ENCODE data around the gene PNRC2. TPM values are rescaled to one million over a fixed set of nuclear protein-coding genes. Genes with fewer than 3 reads are reported as not detected.

Gene PNRC2
- total and polyA plus RNA-seq, 2 of the 13 experiments (the other 11 are each of a cell fraction or from before 2014, with no cell fraction given): 74.9 to 97.5 TPM

DNA sequence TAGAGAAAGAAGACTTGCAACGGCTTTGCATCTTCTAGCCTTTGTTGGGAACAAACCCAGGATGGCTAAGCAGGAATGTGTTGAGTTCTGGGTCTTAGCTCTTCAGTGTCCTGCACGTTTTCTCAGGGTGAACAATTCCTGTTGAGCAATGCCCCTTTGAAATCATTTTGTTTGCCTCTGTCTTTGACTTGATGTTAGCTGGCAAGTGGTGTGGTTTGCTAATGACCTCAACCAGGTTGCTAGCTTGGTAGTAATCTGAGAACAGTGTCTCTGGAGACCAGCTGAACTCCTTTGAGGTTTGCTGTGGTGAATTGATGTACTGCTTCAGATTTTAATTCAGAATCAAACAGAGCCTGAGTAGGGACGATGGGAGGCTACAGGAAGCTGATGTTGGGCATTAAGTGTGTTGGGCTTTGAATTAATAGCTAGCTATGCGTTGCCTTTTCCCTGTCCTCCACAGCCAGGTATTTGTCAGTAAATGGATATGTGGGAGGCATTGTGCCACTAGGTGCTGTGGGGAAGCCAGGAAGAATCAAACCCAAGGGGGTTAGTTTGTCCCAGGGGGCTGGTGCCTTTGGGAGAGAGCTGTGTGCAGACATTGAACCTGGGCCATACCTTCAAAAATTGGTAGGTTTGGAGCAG is 43.8 kb downstream of the PNRC2 start (continued):
- TF ChIP-seq TCF12 (IDR thresholded peaks at IDR 0.05) (no peak), TCF12 (CRISPR knock-in tag; IDR thresholded peaks at IDR 0.05) (no peak), U2AF2 (IDR thresholded peaks at IDR 0.05; ENCODE audit: low read depth, low read length) (no peak), NFRKB (IDR thresholded peaks at IDR 0.05) (no peak), PRPF4 (IDR thresholded peaks at IDR 0.05; ENCODE audit: low read depth, low read length, poor library complexity, severe bottlenecking) (no peak), SNAPC2 (CRISPR knock-in tag; IDR thresholded peaks at IDR 0.05) (no peak), ZNF530 (CRISPR knock-in tag; IDR thresholded peaks at IDR 0.05; ENCODE audit: low read depth) (no peak), NCOA5 (CRISPR knock-in tag; IDR thresholded peaks at IDR 0.05) (no peak), ZNF24 (IDR thresholded peaks at IDR 0.05) (no peak), ZNF572 (CRISPR knock-in tag; IDR thresholded peaks at IDR 0.05) (no peak), NFIC (IDR thresholded peaks at IDR 0.05; ENCODE audit: low read length) (no peak), RAD51 (IDR thresholded peaks at IDR 0.05; ENCODE audit: borderline replicate concordance) (no peak), TBL1XR1 (IDR thresholded peaks at IDR 0.05; ENCODE audit: borderline replicate concordance, low read length, partially characterized antibody) (no peak), KLF15 (CRISPR knock-in tag; IDR thresholded peaks at IDR 0.05; ENCODE audit: borderline replicate concordance) (no peak), EHMT2 (IDR thresholded peaks at IDR 0.05; ENCODE audit: borderline replicate concordance, low read depth, low read length) (no peak), SPEN (CRISPR knock-in tag; IDR thresholded peaks at IDR 0.05; ENCODE audit: low read depth) (no peak), MTF2 (CRISPR knock-in tag; IDR thresholded peaks at IDR 0.05; ENCODE audit: borderline replicate concordance) (no peak), HNRNPUL1 (IDR thresholded peaks at IDR 0.05; ENCODE audit: low read depth, low read length) (no peak), FOXC1 (CRISPR knock-in tag; IDR thresholded peaks at IDR 0.05; ENCODE audit: borderline replicate concordance) (no peak), CBFB (CRISPR knock-in tag; IDR thresholded peaks at IDR 0.05) (0 out of 2 replicates have a peak, but pooled peaks have one; percentile 9), KDM3A (CRISPR knock-in tag; IDR thresholded peaks at IDR 0.05; ENCODE audit: low read depth) (no peak), EP300 (IDR thresholded peaks at IDR 0.05; ENCODE audit: low read depth in 2 of 2, low read length in 2 of 2) (peak in 1 of 2 experiments; percentile 51; a peak in 1 of 4 replicates), EP300 (CRISPR knock-in tag; IDR thresholded peaks at IDR 0.05; ENCODE audit: borderline replicate concordance) (peak; percentile 21; the same call in 1 of the 2 replicates), ZNF496 (CRISPR knock-in tag; IDR thresholded peaks at IDR 0.05; ENCODE audit: insufficient replicate concordance) (no peak)
- TF ChIP-seq, protein P1, sequence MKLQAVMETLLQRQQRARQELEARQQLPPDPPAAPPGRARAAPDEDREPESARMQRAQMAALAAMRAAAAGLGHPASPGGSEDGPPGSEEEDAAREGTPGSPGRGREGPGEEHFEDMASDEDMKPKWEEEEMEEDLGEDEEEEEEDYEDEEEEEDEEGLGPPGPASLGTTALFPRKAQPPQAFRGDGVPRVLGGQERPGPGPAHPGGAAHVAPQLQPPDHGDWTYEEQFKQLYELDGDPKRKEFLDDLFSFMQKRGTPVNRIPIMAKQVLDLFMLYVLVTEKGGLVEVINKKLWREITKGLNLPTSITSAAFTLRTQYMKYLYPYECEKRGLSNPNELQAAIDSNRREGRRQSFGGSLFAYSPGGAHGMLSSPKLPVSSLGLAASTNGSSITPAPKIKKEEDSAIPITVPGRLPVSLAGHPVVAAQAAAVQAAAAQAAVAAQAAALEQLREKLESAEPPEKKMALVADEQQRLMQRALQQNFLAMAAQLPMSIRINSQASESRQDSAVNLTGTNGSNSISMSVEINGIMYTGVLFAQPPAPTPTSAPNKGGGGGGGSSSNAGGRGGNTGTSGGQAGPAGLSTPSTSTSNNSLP (IDR thresholded peaks at IDR 0.05; ENCODE audit: low read depth, low read length): peak; percentile 45; the same call in 1 of the 2 replicates
- TF ChIP-seq, protein P2, sequence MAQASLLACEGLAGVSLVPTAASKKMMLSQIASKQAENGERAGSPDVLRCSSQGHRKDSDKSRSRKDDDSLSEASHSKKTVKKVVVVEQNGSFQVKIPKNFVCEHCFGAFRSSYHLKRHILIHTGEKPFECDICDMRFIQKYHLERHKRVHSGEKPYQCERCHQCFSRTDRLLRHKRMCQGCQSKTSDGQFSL (CRISPR knock-in tag; IDR thresholded peaks at IDR 0.05): no peak
- TF ChIP-seq, protein P3, sequence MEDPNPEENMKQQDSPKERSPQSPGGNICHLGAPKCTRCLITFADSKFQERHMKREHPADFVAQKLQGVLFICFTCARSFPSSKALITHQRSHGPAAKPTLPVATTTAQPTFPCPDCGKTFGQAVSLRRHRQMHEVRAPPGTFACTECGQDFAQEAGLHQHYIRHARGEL (CRISPR knock-in tag; IDR thresholded peaks at IDR 0.05): no peak
- TF ChIP-seq, protein P4, sequence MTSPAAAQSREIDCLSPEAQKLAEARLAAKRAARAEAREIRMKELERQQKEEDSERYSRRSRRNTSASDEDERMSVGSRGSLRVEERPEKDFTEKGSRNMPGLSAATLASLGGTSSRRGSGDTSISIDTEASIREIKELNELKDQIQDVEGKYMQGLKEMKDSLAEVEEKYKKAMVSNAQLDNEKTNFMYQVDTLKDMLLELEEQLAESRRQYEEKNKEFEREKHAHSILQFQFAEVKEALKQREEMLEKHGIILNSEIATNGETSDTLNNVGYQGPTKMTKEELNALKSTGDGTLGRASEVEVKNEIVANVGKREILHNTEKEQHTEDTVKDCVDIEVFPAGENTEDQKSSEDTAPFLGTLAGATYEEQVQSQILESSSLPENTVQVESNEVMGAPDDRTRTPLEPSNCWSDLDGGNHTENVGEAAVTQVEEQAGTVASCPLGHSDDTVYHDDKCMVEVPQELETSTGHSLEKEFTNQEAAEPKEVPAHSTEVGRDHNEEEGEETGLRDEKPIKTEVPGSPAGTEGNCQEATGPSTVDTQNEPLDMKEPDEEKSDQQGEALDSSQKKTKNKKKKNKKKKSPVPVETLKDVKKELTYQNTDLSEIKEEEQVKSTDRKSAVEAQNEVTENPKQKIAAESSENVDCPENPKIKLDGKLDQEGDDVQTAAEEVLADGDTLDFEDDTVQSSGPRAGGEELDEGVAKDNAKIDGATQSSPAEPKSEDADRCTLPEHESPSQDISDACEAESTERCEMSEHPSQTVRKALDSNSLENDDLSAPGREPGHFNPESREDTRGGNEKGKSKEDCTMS (CRISPR knock-in tag; conservative IDR thresholded peaks at IDR 0.05): no peak
